Stimulated activated CD4-positive, alpha-beta T cell treated with anti-CD3 and anti-CD28 coated beads, Interleukin-4, amount 100 ng/mL, for 48 hours (primary cell): Measurements from ENCODE around the gene ALDH1A3.

ENCODE experiments used
- DNase-seq, 2 donors: peaks; one replicate each; pipeline ENCODE4 v3.0.0-alpha.2; 2020; ENCODE audit warnings: low read depth in 2 of 2

The ALDH1A3 gene

GRCh38 chr15:100881573-100882336 lies 2.1 kb downstream of the ALDH1A3 start:
- DNase-seq, result no peak

GRCh38 chr15:100885116-100885515 lies 5.5 kb downstream of the ALDH1A3 start:
- DNase-seq, result no peak

GRCh38 chr15:100885811-100886210 lies 6.2 kb downstream of the ALDH1A3 start:
- no peak for DNase-seq

- DNase-seq, result no peak
Measured at GRCh38 chr15:100887211-100887913, 7.7 kb downstream of the ALDH1A3 start.

- no peak for DNase-seq
Measured at GRCh38 chr15:100889385-100890050, 9.9 kb downstream of the ALDH1A3 start.

GRCh38 chr15:100890051-100890720 lies 10.6 kb downstream of the ALDH1A3 start:
- DNase-seq, result no peak

- no peak for DNase-seq
Measured at GRCh38 chr15:100890850-100891249, 11.2 kb downstream of the ALDH1A3 start.

GRCh38 chr15:100891307-100892012 lies 11.8 kb downstream of the ALDH1A3 start:
- no peak for DNase-seq

- no peak for DNase-seq
Measured at GRCh38 chr15:100892013-100892355, 12.4 kb downstream of the ALDH1A3 start.

GRCh38 chr15:100893261-100893963 lies 13.8 kb downstream of the ALDH1A3 start:
- DNase-seq, result no peak

- no peak for DNase-seq
Measured at GRCh38 chr15:100893964-100894295, 14.3 kb downstream of the ALDH1A3 start.

- DNase-seq, result no peak
Measured at GRCh38 chr15:100895721-100896120, 16.1 kb downstream of the ALDH1A3 start.

- no peak for DNase-seq
Measured at GRCh38 chr15:100897221-100898151, 17.9 kb downstream of the ALDH1A3 start.

- DNase-seq, result no peak
Measured at GRCh38 chr15:100898152-100898490, 18.5 kb downstream of the ALDH1A3 start.

- DNase-seq, result no peak
Measured at GRCh38 chr15:100898661-100899462, 19.2 kb downstream of the ALDH1A3 start.

GRCh38 chr15:100899601-100900000 lies 20.0 kb downstream of the ALDH1A3 start:
- DNase-seq, result no peak

- DNase-seq, result no peak
Measured at GRCh38 chr15:100900136-100900794, 20.6 kb downstream of the ALDH1A3 start.

GRCh38 chr15:100900795-100901169 lies 21.2 kb downstream of the ALDH1A3 start:
- DNase-seq, result no peak

GRCh38 chr15:100901296-100901695 lies 21.7 kb downstream of the ALDH1A3 start:
- no peak for DNase-seq
